Dermis microvascular lymphatic vessel endothelial cell (primary cell): Measurements from ENCODE around the gene C20orf202. TPM values are rescaled to one million over a fixed set of nuclear protein-coding genes. Genes with fewer than 3 reads are reported as not detected.
A peak's percentile ranks its signal among the peaks of the same experiment; 100 is the strongest.

Experiments
- DNase-seq, 2 donors: peaks; one replicate each; pipeline versions ENCODE4 v3.0.0 to v3.0.0-alpha.2; 2010; ENCODE audit warnings: low read depth in 2 of 2
- total RNA-seq: library from RNA; depleted of rRNA; stranded (reverse); fragments of >200 nt; gene quantifications from 2 replicates; pipeline ENCODE4 v1.2.1, GENCODE V29; 2014

C20orf202 gene
- under 0.01 TPM in 2 replicates for total RNA-seq

- no peak for DNase-seq
These were observed at the start of gene C20orf202 for GRCh38 chr20:1202762-1203504. Gene C20orf202, plus strand, starts transcription at chr20:1203454. Its CDS starts 132 bp downstream, at chr20:1203586.

DNA sequence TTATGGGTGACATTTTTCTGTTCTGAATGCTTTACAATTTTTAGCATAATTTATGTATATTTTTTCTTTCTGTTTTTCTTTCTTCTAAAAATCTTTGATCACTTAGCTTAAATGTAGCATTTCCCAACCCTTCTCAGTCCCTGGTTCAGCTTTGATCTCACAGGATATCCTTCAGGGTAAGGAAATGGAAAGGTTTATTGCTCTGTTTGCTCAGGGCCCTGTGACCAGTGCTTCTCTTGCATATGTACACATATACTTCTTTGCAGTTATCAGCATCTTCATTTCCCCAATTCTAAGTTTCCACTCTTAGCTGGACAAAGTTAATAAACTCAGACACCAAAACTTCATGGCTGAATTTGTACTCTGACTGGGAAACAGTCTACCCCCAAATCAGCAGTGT lies 49.0 kb upstream of the C20orf202 start:
- DNase-seq: no peak

DNA sequence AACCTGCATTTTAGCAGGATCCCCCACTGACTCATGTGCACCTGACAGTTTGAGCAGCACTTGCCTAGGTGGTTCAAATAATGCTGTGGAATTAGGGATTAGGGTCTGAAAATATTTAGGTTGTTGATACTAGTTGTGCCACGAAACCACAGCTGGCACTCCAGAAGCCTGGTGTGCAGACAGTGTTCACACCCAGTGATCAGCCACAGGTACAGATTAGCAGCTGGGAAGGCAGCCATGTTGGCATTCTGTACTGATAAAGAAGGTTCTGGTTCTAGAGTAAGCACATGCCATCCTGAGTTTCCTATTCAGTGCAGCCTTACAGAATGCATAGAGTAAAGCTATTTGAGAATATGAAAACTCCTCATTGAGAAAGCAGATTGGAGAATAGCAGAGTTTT lies 48.6 kb upstream of the C20orf202 start:
- DNase-seq: no peak

- DNase-seq: no peak
These were observed 47.9 kb upstream of the C20orf202 start for GRCh38 chr20:1155342-1155741.

GRCh38 chr20:1160496-1160895 lies 42.8 kb upstream of the C20orf202 start:
- no peak for DNase-seq

- DNase-seq: no peak
These were observed 42.3 kb upstream of the C20orf202 start for GRCh38 chr20:1160991-1161390.

DNA sequence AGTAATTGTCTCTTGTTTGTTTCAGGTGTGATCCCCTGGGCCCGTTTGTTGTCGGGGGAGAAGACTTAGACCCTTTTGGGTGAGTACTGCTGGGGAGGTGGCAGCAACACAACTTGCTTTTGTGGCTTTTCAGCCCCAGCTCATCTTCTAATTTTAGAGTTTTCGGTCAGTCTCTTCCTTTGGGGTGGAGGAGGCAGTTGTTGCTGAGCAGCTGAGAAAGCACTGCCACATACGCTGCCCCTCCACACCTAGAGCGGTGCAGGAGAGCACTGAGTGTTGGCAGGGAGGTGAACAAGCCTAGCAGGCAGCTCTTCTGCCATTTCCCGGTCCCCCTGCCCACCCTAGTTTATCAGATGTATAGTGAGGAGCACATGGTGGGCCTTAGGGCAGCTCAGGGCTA lies 40.1 kb upstream of the C20orf202 start:
- no peak for DNase-seq

- DNase-seq: no peak
These were observed 39.6 kb upstream of the C20orf202 start for GRCh38 chr20:1163653-1164052.

GRCh38 chr20:1164871-1165270 lies 38.4 kb upstream of the C20orf202 start:
- DNase-seq: no peak

DNA sequence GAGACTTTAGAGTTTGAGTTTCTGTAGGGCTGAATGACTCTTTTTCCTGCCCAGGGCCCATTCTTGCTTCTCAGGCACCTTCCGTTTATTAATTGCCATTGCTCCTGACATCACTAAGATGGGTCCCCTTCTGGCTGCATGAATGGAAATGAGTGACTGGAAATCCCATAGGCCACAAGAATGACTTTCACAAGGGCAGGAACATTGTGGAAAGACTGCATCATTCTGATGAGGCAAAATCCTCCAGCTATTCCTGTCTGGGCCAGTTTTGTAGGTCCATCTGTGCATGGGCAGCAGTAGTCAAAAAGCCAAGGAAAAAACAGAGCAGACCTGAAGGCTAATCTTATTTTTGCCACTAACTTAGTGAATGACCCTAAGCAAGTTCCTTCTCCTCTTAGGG lies 37.7 kb upstream of the C20orf202 start:
- no peak for DNase-seq

DNA sequence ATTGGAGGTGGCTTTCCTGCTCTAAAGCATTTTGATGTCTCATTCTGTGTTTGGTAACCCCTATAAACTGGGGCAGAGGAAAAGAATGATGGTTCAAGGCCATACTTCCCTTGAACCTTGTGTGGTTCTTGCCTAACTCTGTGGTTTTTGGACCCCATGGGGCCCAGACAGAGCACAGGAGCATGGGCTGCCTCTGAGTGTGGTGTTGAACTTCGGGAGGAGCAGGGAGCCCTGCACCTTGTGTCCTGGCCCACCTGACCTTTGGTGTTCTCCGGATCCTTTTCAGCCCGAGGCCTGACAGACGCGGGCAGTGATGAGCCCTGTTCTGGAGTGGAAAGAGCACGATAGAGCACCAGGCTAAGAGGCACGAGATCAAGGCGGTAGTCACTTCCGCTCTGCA lies 37.3 kb upstream of the C20orf202 start:
- no peak for DNase-seq

GRCh38 chr20:1166948-1167720 lies 36.1 kb upstream of the C20orf202 start:
- peak in 1 of 2 donors; percentile 36 for DNase-seq

- no peak for DNase-seq
These were observed 34.0 kb upstream of the C20orf202 start for GRCh38 chr20:1169224-1169623.

DNA sequence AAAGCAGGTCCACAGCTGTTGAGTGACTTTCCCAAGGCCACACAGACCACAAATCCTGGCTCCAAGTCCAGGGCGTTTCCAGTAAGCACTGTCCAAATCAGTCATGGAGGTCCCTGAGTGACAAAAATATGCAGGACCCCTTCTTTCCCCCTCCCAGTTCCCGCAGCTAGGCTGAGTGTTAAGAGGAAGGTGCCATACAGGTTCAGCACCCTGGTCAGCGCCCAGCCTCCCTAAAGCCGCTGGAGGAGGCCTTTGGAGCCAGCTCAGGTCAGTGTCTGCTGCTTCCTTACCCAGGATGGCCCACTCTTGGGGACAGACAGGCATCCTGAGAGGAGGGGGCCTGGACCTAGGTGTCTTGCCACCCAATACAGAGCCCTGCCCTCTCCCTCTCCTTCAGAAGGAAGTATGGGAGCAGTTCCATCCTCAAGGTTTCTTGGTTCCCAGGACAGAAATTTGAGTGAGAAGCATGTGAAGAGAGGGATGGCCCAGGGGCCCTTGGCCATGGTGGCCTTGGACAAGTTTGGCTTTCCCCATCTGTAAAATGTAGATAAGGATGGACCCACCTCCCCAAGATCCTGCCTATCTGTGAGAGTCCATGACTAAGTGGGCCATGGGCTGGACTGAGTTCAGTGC lies 31.7 kb upstream of the C20orf202 start:
- DNase-seq: peak in 1 of 2 donors; percentile 56

DNA sequence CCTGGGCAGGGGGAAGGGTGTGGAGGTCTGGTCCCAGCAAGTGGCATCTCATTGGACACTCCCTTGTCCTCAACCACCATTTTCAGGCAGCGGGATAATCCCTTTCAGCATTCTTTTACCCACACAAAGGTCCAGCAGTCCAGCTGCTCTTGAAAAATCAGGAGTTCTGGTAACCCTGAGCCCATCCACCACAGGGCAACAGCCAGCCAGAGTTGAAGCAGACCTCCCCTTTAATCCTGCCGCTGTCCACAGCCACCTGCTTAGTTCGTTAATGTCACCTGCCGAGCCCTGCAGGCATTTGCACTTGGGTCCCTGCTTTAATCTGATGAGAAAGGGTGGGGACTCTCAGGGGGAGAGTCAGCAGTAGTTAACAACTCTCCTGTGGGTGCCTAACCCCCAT lies 29.6 kb upstream of the C20orf202 start:
- DNase-seq: no peak

DNA sequence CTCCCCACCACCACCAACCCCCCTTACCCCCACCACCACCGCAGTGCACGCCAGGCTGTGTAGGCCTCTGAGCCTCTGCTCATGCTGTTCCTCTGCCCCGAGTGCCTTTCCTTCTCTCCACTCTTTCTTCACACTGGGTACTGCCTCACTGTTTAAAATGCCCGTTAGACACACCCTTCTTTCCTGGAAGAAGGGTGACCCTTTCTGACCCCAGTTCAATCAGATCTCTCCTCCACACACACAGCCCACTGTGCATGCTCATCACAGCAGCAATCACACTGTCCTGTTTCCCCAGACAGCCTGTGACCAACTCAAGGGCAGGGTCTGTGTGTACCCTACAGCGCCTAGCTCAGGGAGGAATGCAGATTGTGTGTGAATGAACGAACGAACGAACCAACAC lies 28.5 kb upstream of the C20orf202 start:
- no peak for DNase-seq

DNA sequence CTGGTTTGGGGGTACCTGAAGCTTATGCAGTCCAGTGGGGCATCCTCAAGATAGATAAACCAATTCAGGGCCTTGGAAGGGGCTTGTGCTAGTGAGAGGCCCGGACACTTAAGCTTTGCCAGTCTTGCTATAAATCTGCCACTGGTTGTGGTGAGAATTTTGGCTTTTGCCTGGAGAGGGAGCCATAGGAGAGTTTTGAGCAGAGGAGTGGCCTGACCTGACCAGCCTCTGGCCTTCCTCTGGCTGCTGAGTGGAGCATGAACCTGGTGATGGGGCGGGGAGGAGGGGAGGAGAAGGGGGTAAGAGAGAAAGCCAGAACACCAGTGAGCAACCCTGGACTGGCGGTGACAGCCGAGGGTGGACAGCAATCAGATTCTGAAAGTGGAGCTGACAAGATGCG lies 25.6 kb upstream of the C20orf202 start:
- no peak for DNase-seq

DNA sequence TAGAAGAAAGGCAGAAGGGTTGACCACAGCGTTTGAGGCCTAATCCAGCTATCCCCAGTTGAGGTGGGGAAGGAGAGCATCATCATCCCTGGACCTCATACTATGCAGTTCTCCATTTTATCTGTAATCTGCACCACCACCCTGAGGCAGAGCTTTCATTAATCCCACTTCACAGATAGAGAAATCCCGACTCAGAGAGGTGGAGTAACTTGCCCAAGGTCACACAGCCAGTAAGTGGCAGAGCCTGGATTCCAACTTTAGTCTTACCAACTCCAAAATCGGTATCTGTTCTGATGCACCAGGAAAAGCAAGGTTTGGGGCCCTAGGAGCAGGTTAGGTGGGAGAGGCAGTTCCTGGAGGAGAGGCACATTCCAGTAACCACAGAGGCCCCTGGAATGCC lies 25.2 kb upstream of the C20orf202 start:
- no peak for DNase-seq

GRCh38 chr20:1178623-1179022 lies 24.6 kb upstream of the C20orf202 start:
- no peak for DNase-seq

GRCh38 chr20:1180949-1181348 lies 22.3 kb upstream of the C20orf202 start:
- DNase-seq: no peak

DNA sequence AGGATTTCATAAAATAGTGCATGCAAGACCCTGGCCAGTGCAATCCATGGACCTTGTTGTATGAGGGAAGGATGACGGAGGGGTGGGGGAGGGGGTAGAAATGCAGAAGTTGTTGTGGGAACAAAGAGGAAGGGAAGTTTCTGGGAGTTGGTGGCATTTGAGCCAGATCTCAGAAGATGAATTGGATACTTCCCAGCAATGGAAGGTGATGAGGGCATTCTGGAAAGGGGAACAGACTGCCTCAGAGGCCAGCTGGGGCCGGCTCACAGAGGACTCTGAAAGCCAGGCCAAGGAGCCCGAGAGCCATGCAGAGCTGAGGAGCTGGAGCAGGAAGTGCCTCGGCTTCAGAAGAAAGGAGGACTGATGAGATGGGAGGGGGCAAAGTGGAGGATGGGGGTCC lies 21.1 kb upstream of the C20orf202 start:
- no peak for DNase-seq

DNA sequence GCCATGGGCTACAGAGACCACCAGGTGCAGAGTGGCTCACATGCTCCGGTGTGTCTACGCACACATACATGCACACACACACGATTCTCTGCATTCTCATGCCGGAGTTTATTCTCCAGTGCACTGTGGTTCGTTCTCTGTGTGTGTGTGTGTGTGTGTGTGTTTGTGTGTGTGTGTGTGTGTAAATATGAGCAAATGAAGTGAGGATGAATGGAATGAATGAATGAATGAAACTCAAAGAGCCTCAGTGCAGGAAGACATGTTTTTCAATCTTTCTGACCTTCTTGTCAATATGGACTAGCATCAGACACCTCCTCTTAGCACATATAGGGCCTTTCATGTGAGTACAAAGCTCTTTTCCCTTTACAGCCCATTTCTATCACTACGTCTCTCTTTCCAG lies 20.1 kb upstream of the C20orf202 start:
- DNase-seq: no peak

GRCh38 chr20:1184260-1184637 lies 19.0 kb upstream of the C20orf202 start:
- no peak for DNase-seq
